SJSA1 (cell line): ENCODE data around the gene RASGRP4. TPM values are rescaled to one million over a fixed set of nuclear protein-coding genes. Genes with fewer than 3 reads are reported as not detected.

Experiments
- DNase-seq, 2 experiments: peaks; one replicate each; pipeline ENCODE4 v3.0.0-alpha.2; 2015 to 2020; ENCODE audit warnings: low spot score in 2 of 2, low read depth in 1 of 2
- H3K27ac ChIP-seq: fragments of 250-450 bp; sonication (Bioruptor Pico); 2 replicates; pipeline ENCODE4 v1.5.1; 2020; ENCODE audit warnings: mild to moderate bottlenecking, moderate library complexity
- H3K27me3 ChIP-seq: fragments of 250-450 bp; sonication (Bioruptor Pico); replicated peaks from 2 replicates; pipeline ENCODE4 v1.5.1; 2020; ENCODE audit warnings: mild to moderate bottlenecking, moderate library complexity
- H3K36me3 ChIP-seq: fragments of 250-450 bp; sonication (Bioruptor Pico); 2 replicates; pipeline ENCODE4 v1.5.1; 2020; ENCODE audit warnings: mild to moderate bottlenecking
- H3K4me1 ChIP-seq: fragments of 250-450 bp; sonication (Bioruptor Pico); replicated peaks from 2 replicates; pipeline ENCODE4 v1.6.1; 2021; ENCODE audit warnings: mild to moderate bottlenecking
- H3K4me3 ChIP-seq: fragments of 250-450 bp; sonication (Bioruptor Pico); 2 replicates; pipeline ENCODE4 v1.5.1; 2020; ENCODE audit warnings: mild to moderate bottlenecking
- H3K9me3 ChIP-seq: fragments of 250-450 bp; sonication (Bioruptor Pico); replicated peaks from 2 replicates; pipeline ENCODE4 v1.5.1; 2020; ENCODE audit warnings: mild to moderate bottlenecking
- total RNA-seq: library from RNA; depleted of rRNA; stranded (reverse); fragments of >200 nt; shearing (Covaris generic); gene quantifications from 2 replicates; pipeline ENCODE4 v1.2.3, GENCODE V29; 2014

Gene RASGRP4
- total RNA-seq, 1 experiment from 2014 or later, result not detected

DNA sequence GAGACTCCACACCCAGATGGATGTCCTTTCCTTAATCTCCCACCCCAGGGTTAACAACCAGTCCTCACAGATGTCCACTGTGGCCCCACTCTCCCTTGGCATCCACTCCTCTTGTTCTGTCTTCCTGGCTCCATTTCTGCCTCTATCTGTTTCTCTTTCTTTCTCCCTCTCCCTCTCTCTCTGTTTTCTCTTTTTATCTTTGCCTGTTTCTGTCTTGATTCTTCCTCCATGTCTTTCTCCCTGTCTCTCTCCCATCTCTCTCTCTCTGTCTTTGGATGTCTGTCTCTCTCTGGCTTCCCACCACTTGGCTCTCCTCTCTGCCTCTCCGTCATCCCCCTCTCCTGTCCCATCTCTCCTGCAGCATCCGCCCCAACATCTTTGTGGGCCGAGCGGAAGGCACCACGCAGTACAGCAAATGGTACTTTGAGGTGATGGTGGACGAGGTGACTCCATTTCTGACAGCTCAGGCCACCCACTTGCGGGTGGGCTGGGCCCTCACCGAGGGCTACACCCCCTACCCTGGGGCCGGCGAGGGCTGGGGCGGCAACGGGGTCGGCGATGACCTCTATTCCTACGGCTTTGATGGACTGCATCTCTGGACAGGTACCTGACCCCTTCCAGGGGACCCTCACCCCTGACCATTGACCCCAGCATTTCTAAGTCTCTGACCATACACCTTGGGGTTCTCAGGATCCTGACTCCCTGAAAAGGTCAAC is 31.8 kb upstream of the RASGRP4 start:
- no peaks in the 10 kb centered on the region for H3K27me3 ChIP-seq
- H3K4me1 ChIP-seq, result no peaks in the 10 kb centered on the region
- H3K27ac ChIP-seq, result no peak overlapping the region
- H3K4me3 ChIP-seq, result no peak overlapping the region
- DNase-seq, result no peak
- H3K9me3 ChIP-seq, result no peaks in the 10 kb centered on the region
- H3K36me3 ChIP-seq, result no peaks in the 10 kb centered on the region

DNA sequence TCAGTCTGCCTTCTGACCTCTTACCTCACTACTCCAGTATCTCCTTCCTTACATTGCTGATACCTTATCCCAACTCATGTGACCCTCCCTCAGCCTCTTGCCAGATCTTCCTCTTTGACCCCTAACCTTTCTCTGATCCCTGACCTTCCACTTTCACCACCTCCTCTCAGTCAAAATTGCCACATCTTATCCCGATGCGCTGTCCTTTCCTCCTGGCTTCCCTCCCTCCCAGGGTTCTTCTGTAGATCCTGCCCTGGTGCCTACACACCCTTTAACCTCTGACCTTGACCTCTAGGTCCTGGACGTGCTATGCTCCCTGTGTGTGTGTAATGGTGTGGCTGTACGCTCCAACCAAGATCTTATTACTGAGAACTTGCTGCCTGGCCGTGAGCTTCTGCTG is 31.2 kb upstream of the RASGRP4 start:
- Histone ChIP-seq H3K27ac (no peak overlapping the region), H3K4me1 (no peaks in the 10 kb centered on the region), H3K36me3 (no peaks in the 10 kb centered on the region), H3K27me3 (no peaks in the 10 kb centered on the region), H3K9me3 (no peaks in the 10 kb centered on the region), H3K4me3 (no peak overlapping the region)
- no peak for DNase-seq

DNA sequence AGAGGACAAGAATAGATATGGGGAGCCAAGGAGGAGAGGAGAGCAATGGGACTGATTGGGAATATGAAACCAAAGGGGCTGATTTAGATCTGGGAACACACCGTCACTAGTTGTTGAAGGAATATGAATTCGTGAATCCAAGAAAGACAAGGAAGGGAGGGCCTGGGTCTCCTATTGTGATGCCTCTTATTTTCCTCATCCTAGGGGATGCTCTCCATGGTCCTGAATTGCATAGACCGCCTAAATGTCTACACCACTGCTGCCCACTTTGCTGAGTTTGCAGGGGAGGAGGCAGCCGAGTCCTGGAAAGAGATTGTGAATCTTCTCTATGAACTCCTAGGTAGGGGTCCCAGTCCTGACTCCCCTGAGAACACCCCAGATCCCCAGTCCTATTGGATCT is 29.0 kb upstream of the RASGRP4 start:
- no peaks in the 10 kb centered on the region for H3K27me3 ChIP-seq
- no peaks in the 10 kb centered on the region for H3K36me3 ChIP-seq
- H3K27ac ChIP-seq, result no peak overlapping the region
- H3K9me3 ChIP-seq, result no peaks in the 10 kb centered on the region
- no peaks in the 10 kb centered on the region for H3K4me1 ChIP-seq
- DNase-seq, result peak in 1 of 2 experiments; percentile 12
- H3K4me3 ChIP-seq, result no peak overlapping the region

DNA sequence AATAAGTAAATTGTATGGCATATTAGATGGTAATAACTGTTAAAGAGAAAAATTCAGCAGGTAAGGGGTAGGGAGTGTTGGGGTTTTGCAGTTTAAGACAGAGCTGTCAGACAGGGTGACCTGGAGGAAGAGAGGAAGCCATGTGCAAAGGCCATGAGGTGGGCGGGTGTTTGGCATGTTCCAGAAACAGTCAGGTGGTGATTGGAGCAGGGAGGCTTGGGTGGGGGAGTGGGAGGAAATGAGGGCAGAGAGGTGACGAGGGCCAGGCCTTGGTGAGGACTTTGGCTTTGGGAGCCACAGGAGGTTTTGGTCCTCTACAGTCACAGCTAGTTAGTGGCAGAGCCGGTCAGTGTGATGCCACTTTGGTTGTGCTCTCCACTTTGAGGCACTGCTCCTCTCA is 27.6 kb upstream of the RASGRP4 start:
- Histone ChIP-seq H3K4me3 (no peak overlapping the region), H3K36me3 (no peaks in the 10 kb centered on the region), H3K27me3 (no peaks in the 10 kb centered on the region), H3K27ac (no peak overlapping the region), H3K4me1 (no peaks in the 10 kb centered on the region), H3K9me3 (no peaks in the 10 kb centered on the region)
- no peak for DNase-seq

DNA sequence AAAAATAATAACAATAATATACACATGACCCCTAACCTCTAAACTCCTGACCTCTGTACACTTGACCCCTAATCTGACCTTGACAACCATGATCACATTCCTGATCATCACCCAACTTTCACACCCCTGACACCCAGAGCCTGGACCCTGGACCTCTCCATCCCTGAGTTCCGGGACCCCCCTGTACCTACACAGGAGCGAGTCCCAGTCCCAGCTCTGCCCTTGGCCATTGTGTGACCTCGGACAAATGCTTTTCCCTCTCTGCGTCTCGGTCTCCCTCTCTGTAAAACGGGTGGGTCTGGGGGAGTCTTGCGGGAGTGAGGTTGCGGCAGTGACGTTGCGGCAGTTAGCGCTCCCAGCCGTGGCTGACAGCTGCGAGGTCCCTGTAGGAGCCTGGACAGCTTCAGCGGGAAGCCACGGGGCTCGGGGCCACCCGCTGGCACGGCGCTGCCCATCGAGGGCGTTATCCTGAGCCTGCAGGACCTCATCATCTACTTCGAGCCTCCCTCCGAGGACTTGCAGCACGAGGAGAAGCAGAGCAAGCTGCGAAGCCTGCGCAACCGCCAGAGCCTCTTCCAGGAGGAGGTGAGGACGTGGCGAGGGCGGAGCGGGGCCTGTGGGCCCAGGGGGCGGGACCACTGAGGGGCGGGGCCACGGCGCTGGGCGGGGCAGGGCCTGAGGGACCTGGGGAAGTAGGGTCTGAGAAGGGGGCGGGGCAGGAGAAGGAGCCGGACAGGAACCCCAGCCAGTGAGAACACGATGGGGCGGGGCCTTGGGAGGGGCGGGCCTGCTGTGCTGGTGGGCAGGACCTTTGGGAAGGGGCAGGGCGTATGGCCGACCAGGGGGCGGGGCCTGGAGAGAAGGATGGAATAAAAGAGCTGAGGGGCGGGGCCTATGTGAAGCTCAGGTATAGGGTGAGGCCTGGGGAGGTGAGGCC is 26.7 kb upstream of the RASGRP4 start:
- no peaks in the 10 kb centered on the region for H3K4me1 ChIP-seq
- no peak for DNase-seq
- H3K4me3 ChIP-seq, result no peak overlapping the region
- H3K27me3 ChIP-seq, result no peaks in the 10 kb centered on the region
- no peak overlapping the region for H3K27ac ChIP-seq
- H3K9me3 ChIP-seq, result no peaks in the 10 kb centered on the region
- H3K36me3 ChIP-seq, result no peaks in the 10 kb centered on the region

DNA sequence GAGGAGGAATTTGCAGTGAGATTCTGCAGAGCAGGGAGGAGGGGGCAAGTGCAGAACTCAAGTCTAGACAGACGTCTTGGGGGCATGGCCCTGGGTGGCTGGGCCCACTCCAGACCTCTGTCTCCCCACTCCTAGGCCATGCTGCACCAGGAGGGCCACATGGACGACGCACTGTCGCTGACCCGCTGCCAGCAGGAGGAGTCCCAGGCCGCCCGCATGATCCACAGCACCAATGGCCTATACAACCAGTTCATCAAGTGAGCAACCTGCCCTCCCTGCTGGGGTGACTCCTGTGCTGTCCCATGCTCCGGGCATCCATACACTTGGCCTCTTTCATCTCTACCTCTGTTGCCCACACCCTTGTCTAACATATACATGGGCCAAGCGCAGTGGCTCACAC is 25.6 kb upstream of the RASGRP4 start:
- no peak for DNase-seq
- Histone ChIP-seq H3K27ac (no peak overlapping the region), H3K4me3 (no peak overlapping the region), H3K9me3 (no peaks in the 10 kb centered on the region), H3K27me3 (no peaks in the 10 kb centered on the region), H3K36me3 (no peaks in the 10 kb centered on the region), H3K4me1 (no peaks in the 10 kb centered on the region)

DNA sequence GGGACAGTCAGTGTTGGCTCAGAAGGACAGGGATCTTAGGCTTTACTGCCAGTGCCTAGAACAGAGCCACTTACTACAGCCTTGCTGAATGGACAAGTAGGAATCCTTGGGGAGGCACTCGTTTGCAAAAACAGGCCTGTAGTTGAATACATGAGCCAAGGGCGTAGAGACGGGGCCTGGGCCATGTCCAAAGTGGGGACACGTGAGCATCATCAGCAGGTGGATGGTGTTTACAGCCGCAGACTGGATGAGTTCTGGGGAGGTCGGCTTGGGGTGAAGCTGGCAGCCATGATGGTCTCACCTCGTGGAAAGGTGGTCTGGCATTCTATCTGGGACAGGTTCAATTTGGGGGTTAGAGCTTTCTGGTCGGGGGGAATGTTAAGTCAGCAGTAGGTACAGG is 25.0 kb upstream of the RASGRP4 start:
- no peaks in the 10 kb centered on the region for H3K9me3 ChIP-seq
- H3K4me3 ChIP-seq, result no peak overlapping the region
- no peaks in the 10 kb centered on the region for H3K36me3 ChIP-seq
- DNase-seq, result no peak
- H3K27ac ChIP-seq, result no peak overlapping the region
- no peaks in the 10 kb centered on the region for H3K4me1 ChIP-seq
- no peaks in the 10 kb centered on the region for H3K27me3 ChIP-seq

DNA sequence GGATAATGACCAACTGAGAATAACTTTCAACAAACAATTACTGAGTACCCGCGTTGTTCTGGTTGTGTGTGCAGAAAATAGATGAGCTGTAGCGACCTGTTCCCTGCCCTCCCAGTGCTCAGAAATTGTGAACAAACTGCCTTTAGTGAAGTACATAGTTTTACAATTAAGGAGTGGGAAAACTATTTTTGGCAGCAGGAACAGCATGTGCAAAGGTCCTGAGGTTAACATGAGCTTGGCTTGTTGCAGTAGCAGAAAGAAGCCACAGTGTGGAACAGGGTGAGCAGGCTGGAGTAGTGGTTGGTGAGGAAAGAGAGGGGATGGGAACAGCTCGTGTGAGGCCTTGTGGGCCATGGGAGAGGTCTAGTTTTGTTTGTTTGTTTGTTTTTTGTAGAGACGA is 23.5 kb upstream of the RASGRP4 start:
- Histone ChIP-seq H3K36me3 (no peaks in the 10 kb centered on the region), H3K27ac (no peak overlapping the region), H3K9me3 (no peaks in the 10 kb centered on the region), H3K4me3 (no peak overlapping the region), H3K4me1 (no peaks in the 10 kb centered on the region), H3K27me3 (no peaks in the 10 kb centered on the region)
- no peak for DNase-seq

DNA sequence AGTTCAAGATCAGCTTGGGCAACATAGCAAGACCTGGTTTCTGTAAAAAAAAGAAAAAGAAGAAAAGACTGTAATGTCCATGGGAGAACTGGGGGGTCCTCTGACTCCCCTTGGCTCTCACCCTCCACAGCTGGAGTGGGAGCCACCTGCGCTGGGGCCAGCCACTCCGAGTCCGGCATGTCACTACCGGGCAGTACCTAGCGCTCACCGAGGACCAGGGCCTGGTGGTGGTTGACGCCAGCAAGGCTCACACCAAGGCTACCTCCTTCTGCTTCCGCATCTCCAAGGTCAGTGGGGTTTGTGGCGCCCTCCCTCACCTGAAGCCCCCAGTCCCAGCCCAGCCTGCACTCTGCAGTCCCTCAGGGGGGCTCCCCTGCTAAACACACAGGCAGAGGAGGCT is 22.2 kb upstream of the RASGRP4 start:
- H3K27ac ChIP-seq, result no peak overlapping the region
- H3K27me3 ChIP-seq, result peaks cover 6% of the 10 kb centered on the region; the same call in 1 of the 2 replicates
- H3K4me1 ChIP-seq, result no peaks in the 10 kb centered on the region
- no peaks in the 10 kb centered on the region for H3K9me3 ChIP-seq
- no peak for DNase-seq
- H3K36me3 ChIP-seq, result no peaks in the 10 kb centered on the region
- no peak overlapping the region for H3K4me3 ChIP-seq

DNA sequence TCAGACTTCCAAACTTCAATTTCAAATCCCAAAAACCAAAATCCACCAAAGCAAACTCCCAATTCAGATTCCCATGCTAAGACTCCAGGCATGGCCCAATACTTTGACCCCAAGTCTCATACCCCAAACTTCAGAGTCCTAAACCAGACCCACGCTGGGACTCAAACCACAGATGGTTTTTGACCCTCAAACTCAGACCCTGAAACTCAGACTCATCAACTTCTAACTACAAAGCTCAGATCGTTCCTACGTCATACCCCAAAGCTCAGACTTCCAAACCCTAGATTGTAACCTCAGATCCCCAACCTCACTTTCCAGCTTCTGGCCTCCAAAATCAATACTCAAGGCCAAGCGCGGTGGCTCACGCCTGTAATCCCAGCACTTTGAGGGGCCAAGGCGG is 19.3 kb upstream of the RASGRP4 start:
- Histone ChIP-seq H3K27me3 (peaks cover 7% of the 10 kb centered on the region; the same call in 1 of the 2 replicates), H3K4me1 (no peaks in the 10 kb centered on the region), H3K9me3 (no peaks in the 10 kb centered on the region), H3K27ac (no peak overlapping the region), H3K36me3 (no peaks in the 10 kb centered on the region), H3K4me3 (no peak overlapping the region)
- DNase-seq, result no peak

DNA sequence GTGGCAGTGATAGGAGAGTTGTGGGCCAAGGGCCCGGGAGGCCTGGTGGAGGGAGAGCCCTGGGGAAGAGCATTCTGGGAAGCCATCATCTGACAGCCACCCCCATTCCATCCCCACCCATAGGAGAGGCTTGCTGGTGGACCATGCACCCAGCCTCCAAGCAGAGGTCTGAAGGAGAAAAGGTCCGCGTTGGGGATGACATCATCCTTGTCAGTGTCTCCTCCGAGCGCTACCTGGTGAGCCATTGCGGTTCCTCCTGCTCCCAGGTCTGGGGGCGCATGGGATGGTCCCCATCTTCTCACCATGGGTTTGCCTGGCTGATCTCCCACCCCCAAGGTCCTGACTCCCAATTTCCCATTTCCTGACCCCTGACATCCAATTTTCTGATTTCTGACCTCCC is 18.0 kb upstream of the RASGRP4 start:
- H3K36me3 ChIP-seq, result no peaks in the 10 kb centered on the region
- no peaks in the 10 kb centered on the region for H3K9me3 ChIP-seq
- peaks cover 7% of the 10 kb centered on the region; the same call in 1 of the 2 replicates for H3K27me3 ChIP-seq
- H3K27ac ChIP-seq, result no peak overlapping the region
- H3K4me3 ChIP-seq, result no peak overlapping the region
- H3K4me1 ChIP-seq, result no peaks in the 10 kb centered on the region
- no peak for DNase-seq

DNA sequence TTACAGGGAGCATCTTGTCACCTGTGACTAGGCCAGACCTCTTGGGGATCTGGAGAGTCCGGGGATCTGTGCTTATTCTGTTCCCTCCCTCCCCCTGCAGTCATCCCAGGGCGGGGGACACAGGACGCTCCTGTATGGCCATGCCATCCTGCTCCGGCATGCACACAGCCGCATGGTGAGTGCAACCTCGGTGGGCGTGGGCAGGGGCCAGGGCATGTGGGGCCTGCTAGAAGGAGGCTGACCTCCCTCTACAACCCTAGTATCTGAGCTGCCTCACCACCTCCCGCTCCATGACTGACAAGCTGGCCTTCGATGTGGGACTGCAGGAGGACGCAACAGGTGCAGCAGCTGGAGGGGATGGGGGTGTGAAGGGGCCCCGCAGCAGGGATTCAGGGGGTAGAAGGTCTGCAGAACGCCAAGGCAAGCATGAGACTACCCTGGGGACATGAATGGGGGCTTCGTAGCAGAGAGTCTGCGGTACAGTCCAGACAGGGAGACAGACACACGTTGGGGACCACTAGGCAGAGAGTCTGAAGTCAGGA is 17.5 kb upstream of the RASGRP4 start:
- Histone ChIP-seq H3K9me3 (no peaks in the 10 kb centered on the region), H3K27ac (no peak overlapping the region), H3K4me1 (no peaks in the 10 kb centered on the region), H3K27me3 (peaks cover 7% of the 10 kb centered on the region; the same call in 1 of the 2 replicates), H3K36me3 (no peaks in the 10 kb centered on the region), H3K4me3 (no peak overlapping the region)
- no peak for DNase-seq

DNA sequence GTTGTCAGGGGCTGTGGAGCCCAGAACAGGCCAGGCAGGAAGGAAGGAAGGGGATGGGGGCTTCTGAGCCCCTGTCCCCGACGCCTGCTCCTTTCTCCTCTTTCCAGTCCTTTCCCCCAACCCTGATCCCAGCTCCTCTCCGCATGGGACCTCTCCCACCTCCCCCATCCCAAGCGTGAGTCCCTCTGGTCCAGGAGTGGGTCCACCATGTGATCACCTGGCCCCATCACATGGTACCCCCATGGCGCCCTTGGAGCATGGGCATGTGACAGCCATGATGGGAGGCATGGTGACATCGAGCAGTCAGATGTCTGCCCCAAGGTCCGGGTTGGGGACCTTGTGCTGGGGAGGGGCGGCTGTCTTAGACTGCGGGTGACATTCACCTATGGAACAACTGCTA is 16.7 kb upstream of the RASGRP4 start:
- H3K36me3 ChIP-seq, result no peaks in the 10 kb centered on the region
- H3K9me3 ChIP-seq, result no peaks in the 10 kb centered on the region
- DNase-seq, result no peak
- H3K4me3 ChIP-seq, result no peak overlapping the region
- peaks cover 7% of the 10 kb centered on the region; the same call in 1 of the 2 replicates for H3K27me3 ChIP-seq
- H3K4me1 ChIP-seq, result no peaks in the 10 kb centered on the region
- no peak overlapping the region for H3K27ac ChIP-seq
